RWPE2 (cell line): ENCODE data around the gene WBP2.
"Not testable (repeated sequence)": the region's sequence is repeated elsewhere in the genome, so short reads cannot be mapped to it uniquely, and the experiment has no call there.

Experiments
- ATAC-seq: fragments of 200-7000 bp; cut with Tn5 transposase; 3 replicates; pipeline ENCODE4 v1.9.1; 2021; ENCODE audit warnings: low read depth
- DNase-seq: peaks from one replicate; pipeline ENCODE4 v3.0.0-alpha.2; 2020; ENCODE audit warnings: low spot score
- H3K27ac ChIP-seq: fragments of 450-650 bp; 2 replicates; pipeline ENCODE4 v1.5.1; 2017; ENCODE audit warnings: mild to moderate bottlenecking; ENCODE audit not compliant: poor library complexity, severe bottlenecking
- H3K27me3 ChIP-seq: fragments of 250-450 bp; sonication (Bioruptor Pico); 2 replicates; pipeline ENCODE4 v1.5.1; 2021; ENCODE audit warnings: mild to moderate bottlenecking, moderate library complexity; ENCODE audit not compliant: insufficient read depth, poor library complexity, severe bottlenecking
- H3K36me3 ChIP-seq: fragments of 250-450 bp; sonication (Bioruptor Pico); 2 replicates; pipeline ENCODE4 v1.5.1; 2020; ENCODE audit warnings: low read depth, mild to moderate bottlenecking, moderate library complexity
- H3K4me1 ChIP-seq: fragments of 250-450 bp; sonication (Bioruptor Pico); 2 replicates; pipeline ENCODE4 v1.5.1; 2021; ENCODE audit warnings: mild to moderate bottlenecking, moderate library complexity; ENCODE audit not compliant: insufficient read depth, poor library complexity, severe bottlenecking
- H3K4me3 ChIP-seq: fragments of 250-450 bp; sonication (Bioruptor Pico); 2 replicates; pipeline ENCODE4 v1.5.1; 2021; ENCODE audit warnings: mild to moderate bottlenecking, moderate library complexity; ENCODE audit not compliant: severe bottlenecking
- H3K9me3 ChIP-seq: fragments of 250-450 bp; sonication (Bioruptor Pico); 2 replicates; pipeline ENCODE4 v1.5.1; 2021; ENCODE audit warnings: mild to moderate bottlenecking, moderate library complexity; ENCODE audit not compliant: severe bottlenecking
- CTCF ChIP-seq: fragments of 450-650 bp; IDR thresholded peaks from one replicate; pipeline ENCODE4 v1.5.1; 2017; ENCODE audit warnings: mild to moderate bottlenecking, moderate library complexity; ENCODE audit not compliant: poor library complexity, severe bottlenecking

Gene WBP2

GRCh38 chr17:75888484-75888883 lies 33.3 kb upstream of the WBP2 start:
- Histone ChIP-seq H3K4me1 (no peaks in the 10 kb centered on the region), H3K27me3 (no peaks in the 10 kb centered on the region), H3K27ac (no peak overlapping the region), H3K4me3 (no peak overlapping the region), H3K9me3 (no peaks in the 10 kb centered on the region), H3K36me3 (peaks cover 21% of the 10 kb centered on the region; the same call in 1 of the 2 replicates)
- ATAC-seq (peak; percentile 28; the same call in 2 of the 3 replicates), DNase-seq (no peak)
- TF ChIP-seq CTCF: no peak

GRCh38 chr17:75885860-75886259 lies 30.7 kb upstream of the WBP2 start:
- H3K4me3 ChIP-seq, ATAC-seq, H3K4me1 ChIP-seq: not testable (repeated sequence)

GRCh38 chr17:75885431-75885830 lies 30.3 kb upstream of the WBP2 start:
- no peak for ATAC-seq
- DNase-seq: no peak
- H3K9me3 ChIP-seq: no peaks in the 10 kb centered on the region
- H3K4me3 ChIP-seq: no peak overlapping the region
- TF ChIP-seq CTCF: no peak
- no peaks in the 10 kb centered on the region for H3K4me1 ChIP-seq
- no peak overlapping the region for H3K27ac ChIP-seq
- no peaks in the 10 kb centered on the region for H3K27me3 ChIP-seq
- H3K36me3 ChIP-seq: peaks cover 9% of the 10 kb centered on the region; the same call in 1 of the 2 replicates

More at GRCh38 chr17:75885860-75886259, 30.7 kb upstream of the WBP2 start:
- H3K27ac ChIP-seq, DNase-seq, H3K27me3 ChIP-seq, H3K9me3 ChIP-seq: not testable (repeated sequence)
- H3K36me3 ChIP-seq: peaks cover 13% of the 10 kb centered on the region; the same call in 1 of the 2 replicates

- DNase-seq (no peak), ATAC-seq (no peak)
- Histone ChIP-seq H3K4me3 (no peak overlapping the region), H3K27me3 (no peaks in the 10 kb centered on the region), H3K4me1 (peaks cover under 1% of the 10 kb centered on the region), H3K9me3 (no peaks in the 10 kb centered on the region), H3K27ac (no peak overlapping the region), H3K36me3 (no peaks in the 10 kb centered on the region)
- no peak for TF ChIP-seq CTCF
These were observed 26.7 kb upstream of the WBP2 start for GRCh38 chr17:75881678-75882454.

GRCh38 chr17:75880266-75880665 lies 25.1 kb upstream of the WBP2 start:
- no peak for ATAC-seq
- no peak for TF ChIP-seq CTCF
- Histone ChIP-seq H3K36me3 (peaks cover 4% of the 10 kb centered on the region; the same call in 1 of the 2 replicates), H3K4me1 (peaks cover 15% of the 10 kb centered on the region), H3K9me3 (no peaks in the 10 kb centered on the region), H3K4me3 (no peak overlapping the region), H3K27ac (no peak overlapping the region), H3K27me3 (no peaks in the 10 kb centered on the region)
- no peak for DNase-seq
